HCT116 (cell line): ENCODE measurements around the gene RAD50.

ENCODE experiments used
- ATF3 ChIP-seq: IDR thresholded peaks from 2 replicates; pipeline ENCODE4 v1.6.1; 2012
- CBX3 ChIP-seq: IDR thresholded peaks from 2 replicates; pipeline ENCODE4 v1.6.1; 2012; ENCODE audit warnings: low read depth
- CEBPB ChIP-seq: IDR thresholded peaks from 2 replicates; pipeline ENCODE4 v1.6.1; 2012; ENCODE audit warnings: low read depth
- CTCF ChIP-seq, 3 experiments: fragments of 200-600 bp in 1 of 3; sonication (generic) in 1 of 3; IDR thresholded peaks in 2 of 3; conservative IDR thresholded peaks in 1 of 3; 2 replicates each; pipeline ENCODE4 v1.5.1; 2012 to 2017; ENCODE audit warnings: low read depth in 2 of 3, low read length in 2 of 3, antibody characterized with exemption in 1 of 3, borderline replicate concordance in 1 of 3, control low read depth in 1 of 3, mild to moderate bottlenecking in 1 of 3, mixed read lengths in 1 of 3, mixed run types in 1 of 3, moderate library complexity in 1 of 3; ENCODE audit not compliant: insufficient read depth in 1 of 3
- ELF1 ChIP-seq: IDR thresholded peaks from 2 replicates; pipeline ENCODE4 v1.6.1; 2012; ENCODE audit warnings: low read depth, borderline replicate concordance
- EZH2 ChIP-seq: fragments of 200-600 bp; sonication (generic); IDR thresholded peaks from 2 replicates; pipeline ENCODE4 v1.6.1; 2017; ENCODE audit warnings: antibody characterized with exemption, mixed run types
- MAX ChIP-seq: IDR thresholded peaks from 2 replicates; pipeline ENCODE4 v1.6.1; 2012
- POLR2A ChIP-seq: IDR thresholded peaks from 2 replicates; pipeline ENCODE4 v1.7.0; 2011; ENCODE audit warnings: borderline replicate concordance; ENCODE audit not compliant: insufficient read depth, insufficient read length; ENCODE audit errors: extremely low read depth
- POLR2AphosphoS5 ChIP-seq: IDR thresholded peaks from 2 replicates; pipeline ENCODE4 v1.6.1; 2011; ENCODE audit warnings: mild to moderate bottlenecking, low read depth, low read length, moderate library complexity
- RAD21 ChIP-seq: IDR thresholded peaks from 2 replicates; pipeline ENCODE4 v1.6.1; 2012; ENCODE audit warnings: low read depth, mild to moderate bottlenecking
- SIN3A ChIP-seq: IDR thresholded peaks from 2 replicates; pipeline ENCODE4 v1.6.1; 2012; ENCODE audit warnings: low read depth
- SP1 ChIP-seq: IDR thresholded peaks from 2 replicates; pipeline ENCODE4 v1.6.1; 2012; ENCODE audit warnings: low read depth
- ZBTB33 ChIP-seq: IDR thresholded peaks from 2 replicates; pipeline ENCODE4 v1.6.1; 2011; ENCODE audit warnings: mild to moderate bottlenecking, low read length, moderate library complexity; ENCODE audit not compliant: insufficient replicate concordance; ENCODE audit errors: extremely low read depth
- ZNF274 ChIP-seq: fragments of 200-500 bp; sonication (Bioruptor generic); IDR thresholded peaks from 2 replicates; pipeline ENCODE4 v1.6.1; 2014; ENCODE audit warnings: mild to moderate bottlenecking, low read depth, low read length, inconsistent platforms

GRCh38 chr5:132662925-132663770, 106.4 kb downstream of the RAD50 start:
- TF ChIP-seq CTCF (IDR thresholded peaks at IDR 0.05 in 2 of 3, conservative IDR thresholded peaks at IDR 0.05 in 1 of 3; ENCODE audit: borderline replicate concordance in 1 of 3, insufficient read depth in 1 of 3, low read depth in 2 of 3, low read length in 2 of 3) (no peak), CBX3 (no peak), MAX (no peak), EZH2 (no peak), SP1 (no peak), ZNF274 (no peak), ATF3 (no peak), POLR2AphosphoS5 (no peak), CEBPB (no peak), ZBTB33 (no peak), SIN3A (no peak), RAD21 (no peak), POLR2A (no peak), ELF1 (no peak)
